ENCODE results near the gene TSHZ2. TPM values are rescaled to one million over a fixed set of nuclear protein-coding genes. Genes with fewer than 3 reads are reported as not detected.
"Not testable (repeated sequence)": the region's sequence is repeated elsewhere in the genome, so short reads cannot be mapped to it uniquely, and the experiment has no call there.

Gene TSHZ2
- total RNA-seq, 1 experiment from 2014 or later = 1.4 TPM

DNA sequence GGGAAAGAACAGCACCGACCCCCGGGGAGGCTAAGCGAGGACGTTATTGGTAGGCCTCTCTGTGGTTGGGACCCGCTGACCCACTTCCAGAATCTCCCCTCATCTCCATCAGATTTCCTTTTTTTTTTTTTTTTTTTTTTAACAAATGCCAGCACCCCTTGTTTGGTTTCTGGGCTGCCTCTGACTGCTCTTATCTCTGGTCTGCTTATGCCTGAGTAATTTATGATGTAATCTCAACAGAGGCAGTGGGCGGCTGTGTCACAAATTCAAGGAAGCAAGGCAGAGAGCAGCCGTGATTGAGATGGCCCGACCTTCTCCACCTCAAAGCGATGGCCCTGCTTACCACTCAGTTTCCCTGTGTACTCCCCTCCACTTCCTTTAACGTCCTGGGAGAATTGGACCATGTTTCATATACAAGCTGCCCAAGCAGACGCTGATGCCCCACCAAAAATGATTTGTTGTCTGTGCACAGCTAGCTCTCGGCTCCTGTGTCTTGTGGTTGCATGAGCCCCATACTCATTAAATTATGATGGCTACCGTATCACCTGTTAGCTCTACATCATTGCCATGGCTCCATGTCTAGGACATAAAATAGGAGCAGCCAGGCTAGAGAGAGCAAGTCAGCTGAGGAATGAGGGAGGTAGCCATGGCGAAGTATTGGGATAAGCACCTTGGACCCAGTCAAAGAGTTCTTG is 523.4 kb downstream of the TSHZ2 start:
- DNase-seq (ENCODE audit: low spot score) = no peak

DNA sequence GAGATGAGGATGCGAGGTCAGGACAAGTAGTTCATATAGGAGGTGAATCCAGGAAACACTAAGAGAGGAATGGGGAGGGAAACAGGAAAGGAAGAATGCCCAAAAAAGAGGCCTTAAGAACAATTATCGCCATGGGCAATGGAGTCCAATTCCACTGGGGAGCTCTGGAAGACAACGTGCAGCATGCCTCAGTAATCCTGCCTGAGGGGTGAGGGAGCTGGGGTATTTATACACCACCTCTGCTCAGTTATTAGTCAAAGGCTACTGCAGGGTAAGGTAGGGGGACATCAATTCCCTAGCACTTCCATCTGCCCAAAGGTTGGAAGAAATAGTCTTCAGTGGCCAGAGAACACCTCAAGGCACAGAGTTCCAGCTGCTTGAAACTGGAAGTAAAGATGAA is 525.1 kb downstream of the TSHZ2 start:
- no peak for DNase-seq (ENCODE audit: low spot score)

DNA sequence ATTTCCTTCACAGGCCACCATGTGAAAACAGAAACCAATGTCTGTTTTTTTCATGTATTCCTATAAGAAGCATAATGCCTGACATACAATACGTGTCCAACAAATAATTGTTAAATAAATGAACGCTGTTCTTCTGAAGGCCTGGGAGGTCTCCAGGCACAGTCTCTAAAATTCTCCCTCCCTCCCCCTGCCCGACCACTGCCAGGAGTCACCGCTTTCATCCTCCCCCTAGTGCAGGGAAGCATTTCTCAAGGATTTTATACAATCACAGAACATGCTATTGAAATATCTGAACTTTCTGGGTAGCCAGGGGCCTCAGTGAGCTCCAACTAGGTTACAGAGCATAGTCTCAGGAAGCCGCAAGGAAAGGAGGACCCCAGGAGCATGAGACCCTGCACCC is 526.2 kb downstream of the TSHZ2 start:
- no peak for DNase-seq (ENCODE audit: low spot score)

DNA sequence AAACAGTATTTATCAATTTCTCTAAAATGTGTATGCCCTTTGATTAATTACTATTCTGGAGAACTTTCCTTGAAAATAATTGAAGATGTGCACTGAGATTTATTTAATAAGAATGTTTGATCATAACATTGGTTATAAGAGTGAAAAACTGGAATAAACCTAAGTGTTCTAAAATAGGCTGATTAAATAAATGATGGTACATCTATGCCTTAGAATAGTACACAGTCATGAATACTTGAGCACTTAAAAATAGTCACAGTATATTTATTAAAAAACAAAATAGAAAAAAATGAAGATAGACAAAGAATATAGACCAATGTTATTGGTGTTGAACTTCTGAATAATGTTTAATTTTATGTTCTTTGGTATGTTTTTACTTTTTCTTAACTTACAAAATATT is 528.5 kb downstream of the TSHZ2 start:
- no peak for DNase-seq (ENCODE audit: low spot score)

DNA sequence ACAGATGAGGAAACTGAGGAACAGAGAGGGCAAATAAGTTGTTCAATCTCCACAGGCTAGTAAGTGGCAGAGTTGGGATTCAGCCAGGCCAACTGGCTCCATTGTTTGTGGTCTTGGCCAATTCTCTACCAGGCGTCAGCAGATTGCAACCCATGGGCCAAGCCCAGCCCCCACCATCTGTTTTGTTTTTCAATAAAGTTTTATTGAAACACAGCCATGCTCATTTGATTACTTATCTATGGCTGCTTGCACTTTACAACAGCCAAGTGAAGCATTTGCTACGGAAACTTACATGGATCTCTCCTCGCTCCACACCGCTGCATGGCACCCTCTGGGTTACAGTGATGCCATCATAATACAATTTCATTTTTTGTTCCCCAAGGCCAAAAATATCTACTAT is 530.7 kb downstream of the TSHZ2 start:
- no peak for DNase-seq (ENCODE audit: low spot score)

GRCh38 chr20:53503517-53503919 is 531.4 kb downstream of the TSHZ2 start:
- DNase-seq (ENCODE audit: low spot score) = no peak

DNA sequence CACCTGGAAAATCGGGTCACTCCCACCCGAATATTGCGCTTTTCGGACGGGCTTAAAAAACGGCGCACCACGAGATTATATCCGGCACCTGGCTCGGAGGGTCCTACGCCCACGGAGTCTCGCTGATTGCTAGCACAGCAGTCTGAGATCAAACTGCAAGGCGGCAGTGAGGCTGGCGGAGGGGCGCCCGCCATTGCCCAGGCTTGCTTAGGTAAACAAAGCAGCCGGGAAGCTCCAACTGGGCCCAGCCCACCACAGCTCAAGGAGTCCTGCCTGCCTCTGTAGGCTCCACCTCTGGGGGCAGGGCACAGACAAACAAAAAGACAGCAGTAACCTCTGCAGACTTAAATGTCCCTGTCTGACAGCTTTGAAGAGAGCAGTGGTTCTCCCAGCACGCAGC is 531.9 kb downstream of the TSHZ2 start:
- not testable (repeated sequence) for DNase-seq (ENCODE audit: low spot score)

DNA sequence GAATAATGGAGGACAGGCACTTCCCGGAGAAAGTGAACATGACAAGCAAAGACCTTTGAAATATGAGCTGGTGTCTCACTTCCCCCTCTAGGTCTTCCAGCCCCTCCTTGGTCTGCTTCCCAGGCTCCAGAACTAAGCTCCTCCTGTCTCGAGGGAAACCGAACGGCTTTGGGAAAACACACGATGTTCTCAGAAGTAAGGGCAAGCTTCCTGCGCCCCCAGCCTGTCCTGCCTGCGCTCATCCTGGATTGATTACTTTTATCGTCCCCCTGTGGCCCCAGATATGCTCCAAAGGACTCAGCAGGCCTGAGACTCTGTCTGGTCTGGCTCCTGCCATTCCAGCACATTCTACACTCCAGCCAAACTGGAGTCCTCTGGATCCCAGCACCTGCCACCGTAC is 538.1 kb downstream of the TSHZ2 start:
- DNase-seq (ENCODE audit: low spot score) = no peak

DNA sequence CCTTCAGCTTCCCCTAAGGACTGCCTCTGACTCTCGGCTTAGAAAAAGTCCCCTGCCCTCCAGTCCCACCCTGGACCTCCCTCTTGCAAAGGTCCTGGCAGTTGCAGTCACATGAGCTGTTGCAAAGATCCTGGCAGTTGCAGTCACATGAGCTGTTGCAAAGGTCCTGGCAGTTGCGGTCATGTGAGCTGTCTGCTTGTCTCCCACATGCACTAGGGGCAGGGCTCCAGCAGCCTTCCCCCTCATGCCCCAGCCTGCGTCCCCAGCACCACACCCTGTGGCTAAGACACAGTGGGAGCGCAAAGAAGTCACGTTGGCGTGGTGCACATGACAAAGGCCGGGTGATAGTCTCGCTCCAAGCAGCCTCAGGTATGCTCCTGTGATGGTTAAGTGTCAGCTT is 538.5 kb downstream of the TSHZ2 start:
- no peak for DNase-seq (ENCODE audit: low spot score)

- DNase-seq (ENCODE audit: low spot score) = no peak
Measured at GRCh38 chr20:53512076-53512475, 539.9 kb downstream of the TSHZ2 start.

DNA sequence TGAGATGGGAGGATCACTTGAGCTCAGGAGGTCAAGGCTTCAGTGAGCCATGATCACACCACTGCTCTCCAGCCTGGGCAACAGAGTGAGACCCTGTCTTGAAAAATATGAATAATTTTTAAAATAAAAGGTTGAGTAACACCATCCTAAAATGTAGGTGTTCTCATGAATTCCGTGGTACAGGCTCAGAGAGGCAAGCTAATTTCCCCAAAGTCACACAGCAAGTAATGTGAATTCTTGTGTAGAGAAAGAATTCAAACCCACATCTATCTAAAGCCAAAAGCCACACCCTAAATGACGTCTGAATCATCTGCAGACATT is 541.0 kb downstream of the TSHZ2 start:
- no peak for DNase-seq (ENCODE audit: low spot score)

GRCh38 chr20:53513489-53514298 is 541.5 kb downstream of the TSHZ2 start:
- DNase-seq (ENCODE audit: low spot score) = no peak

DNA sequence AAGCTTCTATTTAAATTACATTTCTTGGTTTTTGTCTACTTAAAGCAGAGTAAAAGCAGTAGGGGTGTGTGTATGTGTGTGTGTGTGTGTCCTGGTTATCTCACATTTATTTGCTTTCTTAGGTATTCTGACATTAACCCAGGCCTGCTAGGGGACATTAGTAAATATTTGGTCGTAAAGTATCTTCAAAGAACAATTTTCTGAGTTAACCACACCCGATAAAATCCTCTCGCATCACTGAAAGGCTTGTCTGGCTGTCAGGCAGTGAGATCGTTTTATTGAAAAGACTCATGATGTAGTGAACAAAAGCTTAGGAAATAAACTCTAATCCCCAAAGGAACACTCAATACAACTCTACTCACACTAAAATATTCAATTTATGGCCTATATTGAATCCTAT is 543.6 kb downstream of the TSHZ2 start:
- DNase-seq (ENCODE audit: low spot score) = no peak

GRCh38 chr20:53517146-53517545 is 545.0 kb downstream of the TSHZ2 start:
- DNase-seq (ENCODE audit: low spot score) = no peak

DNA sequence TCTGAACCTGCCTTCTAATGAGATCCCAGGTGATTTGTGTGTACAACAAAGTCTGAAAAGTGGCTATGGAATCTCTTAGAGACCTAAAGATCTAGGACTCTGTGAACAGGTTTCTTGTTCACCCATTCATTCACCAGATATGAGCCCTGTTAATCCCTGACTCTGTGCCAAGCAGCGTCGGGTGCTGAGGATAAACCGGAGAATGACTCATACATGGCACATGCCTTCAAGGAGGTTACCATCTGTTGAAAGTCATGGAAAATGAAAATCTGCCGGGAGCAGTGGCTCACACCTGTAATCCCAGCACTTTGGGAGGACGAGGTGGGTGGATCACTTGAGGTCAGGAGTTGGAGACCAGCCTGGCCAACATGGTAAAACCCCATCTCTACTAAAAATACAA is 549.3 kb downstream of the TSHZ2 start:
- DNase-seq (ENCODE audit: low spot score) = peak; percentile 75

DNA sequence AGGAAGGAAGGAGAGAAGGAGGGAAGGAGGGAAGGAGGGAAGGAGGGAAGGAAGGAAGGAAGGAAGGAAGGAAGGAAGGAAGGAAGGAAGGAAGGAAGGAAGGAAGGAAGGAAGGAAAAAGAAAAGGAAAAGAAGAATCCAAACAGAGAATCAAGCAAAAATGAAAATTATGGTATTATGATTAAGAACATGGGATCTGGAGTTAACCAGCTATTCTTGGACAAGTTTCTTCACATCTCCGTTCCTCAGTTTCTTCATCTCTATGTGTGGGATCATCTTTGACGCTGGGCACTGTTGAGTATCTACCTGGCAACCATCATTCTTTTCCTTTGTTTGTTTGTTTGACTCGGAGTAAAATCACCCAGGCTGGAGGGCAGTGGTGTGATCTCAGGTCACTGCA is 549.9 kb downstream of the TSHZ2 start:
- no peak for DNase-seq (ENCODE audit: low spot score)

DNA sequence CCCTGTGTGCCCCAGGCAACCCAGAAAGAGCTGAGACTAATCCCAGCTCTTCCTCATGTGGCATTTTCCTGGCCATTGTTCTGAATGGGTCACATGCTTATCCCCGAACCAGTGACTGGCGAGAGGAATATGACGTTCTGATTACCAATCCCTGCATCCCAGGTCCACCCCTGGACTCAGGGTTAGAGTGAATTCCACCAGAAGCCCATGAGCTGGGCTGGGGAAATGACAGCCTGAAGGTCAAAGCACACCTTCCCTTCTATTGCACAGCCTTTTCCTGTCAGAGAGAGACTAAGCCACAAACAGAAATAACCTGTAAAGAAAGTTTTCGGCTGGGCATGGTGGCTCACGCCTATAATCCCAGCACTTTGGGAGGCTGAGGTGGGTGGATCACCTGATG is 550.5 kb downstream of the TSHZ2 start:
- no peak for DNase-seq (ENCODE audit: low spot score)

DNA sequence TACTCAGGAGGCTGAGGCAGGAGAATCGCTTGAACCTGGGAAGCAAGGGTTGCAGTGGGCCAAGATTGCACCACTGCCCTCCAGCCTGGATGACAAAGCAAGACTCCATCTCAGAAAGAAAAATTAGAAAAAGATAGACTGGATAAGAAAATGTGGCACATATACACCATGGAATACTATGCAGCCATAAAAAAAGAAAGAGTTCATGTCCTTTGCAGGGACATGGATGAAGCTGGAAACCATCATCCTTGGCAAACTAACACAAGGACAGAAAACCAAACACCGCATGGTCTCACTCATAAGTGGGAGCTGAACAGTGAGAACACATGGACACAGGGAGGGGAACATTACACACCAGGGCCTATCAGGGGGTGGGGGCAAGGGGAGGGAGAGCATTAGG is 551.5 kb downstream of the TSHZ2 start:
- not testable (repeated sequence) for DNase-seq (ENCODE audit: low spot score)

GRCh38 chr20:53524589-53525312 is 552.6 kb downstream of the TSHZ2 start:
- DNase-seq (ENCODE audit: low spot score) = no peak

GRCh38 chr20:53527196-53527595 is 555.0 kb downstream of the TSHZ2 start:
- no peak for DNase-seq (ENCODE audit: low spot score)

GRCh38 chr20:53529658-53530057 is 557.5 kb downstream of the TSHZ2 start:
- no peak for DNase-seq (ENCODE audit: low spot score)

DNA sequence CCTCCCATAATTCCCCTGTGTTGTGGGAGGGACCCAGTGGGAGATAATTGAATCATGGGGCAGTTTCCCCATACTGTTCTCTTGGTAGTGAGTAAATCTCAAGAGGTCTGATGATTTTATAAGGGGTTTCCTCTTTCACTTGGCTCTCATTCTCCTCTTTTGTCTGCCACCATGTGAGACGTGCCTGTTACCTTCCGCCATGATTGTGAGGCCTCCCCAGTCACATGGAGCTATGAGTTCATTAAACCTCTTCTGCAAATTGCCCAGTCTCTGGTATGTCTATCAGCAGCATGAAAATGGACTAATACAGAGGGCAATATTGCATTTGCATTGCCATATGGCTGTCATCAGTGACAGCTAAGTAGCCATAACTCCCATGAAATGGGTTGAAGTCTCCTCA is 558.3 kb downstream of the TSHZ2 start:
- no peak for DNase-seq (ENCODE audit: low spot score)

All from H4 (cell line).